Gastroesophageal sphincter (tissue), 4 donors: Measurements from ENCODE around the gene FGFRL1. TPM values are rescaled to one million over a fixed set of nuclear protein-coding genes. Genes with fewer than 3 reads are reported as not detected.
"Not testable (repeated sequence)": the region's sequence is repeated elsewhere in the genome, so short reads cannot be mapped to it uniquely, and the experiment has no call there.

Experiments
- ATAC-seq: fragments of 150-250 bp; one replicate; pipeline ENCODE4 v1.9.1; 2016; ENCODE audit warnings: mild to moderate bottlenecking, moderate library complexity
- H3K27ac ChIP-seq, 4 donors: fragments of 200-600 bp; sonication (generic) in 3 of 4; 1 replicate in 3 of 4; 2 replicates in 1 of 4; pipeline ENCODE4 v1.5.1; 2016 to 2019
- H3K27me3 ChIP-seq: fragments of 200-600 bp; sonication (generic); one replicate; pipeline ENCODE4 v1.5.1; 2019
- H3K36me3 ChIP-seq, 2 donors: fragments of 200-600 bp; sonication (generic); one replicate each; pipeline ENCODE4 v1.5.1; 2019; ENCODE audit warnings: control low read depth in 1 of 2
- H3K4me1 ChIP-seq, 3 donors: fragments of 200-600 bp; sonication (generic); 1 replicate in 2 of 3; 2 replicates in 1 of 3; pipeline ENCODE4 v1.5.1; 2016 to 2019; ENCODE audit warnings: control low read depth in 2 of 3
- H3K4me3 ChIP-seq, 2 donors: fragments of 200-600 bp; sonication (generic); one replicate each; pipeline ENCODE4 v1.5.1; 2019; ENCODE audit warnings: mild to moderate bottlenecking in 1 of 2, moderate library complexity in 1 of 2
- H3K9me3 ChIP-seq, 3 donors: fragments of 200-600 bp; sonication (generic); one replicate each; pipeline ENCODE4 v1.5.1; 2017 to 2019; ENCODE audit warnings: control low read depth in 2 of 3
- CTCF ChIP-seq, 4 experiments: fragments of 200-600 bp in 2 of 4; fragments of 450-650 bp in 2 of 4; sonication (generic) in 1 of 4; IDR thresholded peaks; one replicate each; pipeline ENCODE4 v1.5.1; 2017 to 2019; ENCODE audit warnings: antibody characterized with exemption in 4 of 4, mild to moderate bottlenecking in 2 of 4, moderate library complexity in 2 of 4
- EP300 ChIP-seq: sonication (generic); formaldehyde crosslinking; IDR thresholded peaks from one replicate; pipeline ENCODE4 v1.6.1; 2017; ENCODE audit warnings: antibody characterized with exemption, mild to moderate bottlenecking
- POLR2A ChIP-seq, 2 donors: fragments of 450-650 bp; IDR thresholded peaks; one replicate each; pipeline ENCODE4 v1.6.1; 2017; ENCODE audit warnings: antibody characterized with exemption in 2 of 2, mild to moderate bottlenecking in 2 of 2, moderate library complexity in 1 of 2
- POLR2AphosphoS5 ChIP-seq: sonication (generic); formaldehyde crosslinking; IDR thresholded peaks from one replicate; pipeline ENCODE4 v1.6.1; 2017; ENCODE audit warnings: antibody characterized with exemption
- WGBS, 2 donors: methylation state at CpG; one replicate each; pipeline ENCODE4 v1.1.5; 2018; ENCODE audit warnings: low coverage in 1 of 2; 5-methylcytosine and 5-hydroxymethylcytosine counted together
- total RNA-seq, 4 donors: library from RNA; depleted of rRNA; stranded (reverse); fragments of >200 nt; gene quantifications; one replicate each; pipeline ENCODE4 v1.1.0, GENCODE V29; 2016

The FGFRL1 gene
- total RNA-seq, 4 donors from 2014 or later: 21.9 to 36.8 (median 25.4) TPM

DNA sequence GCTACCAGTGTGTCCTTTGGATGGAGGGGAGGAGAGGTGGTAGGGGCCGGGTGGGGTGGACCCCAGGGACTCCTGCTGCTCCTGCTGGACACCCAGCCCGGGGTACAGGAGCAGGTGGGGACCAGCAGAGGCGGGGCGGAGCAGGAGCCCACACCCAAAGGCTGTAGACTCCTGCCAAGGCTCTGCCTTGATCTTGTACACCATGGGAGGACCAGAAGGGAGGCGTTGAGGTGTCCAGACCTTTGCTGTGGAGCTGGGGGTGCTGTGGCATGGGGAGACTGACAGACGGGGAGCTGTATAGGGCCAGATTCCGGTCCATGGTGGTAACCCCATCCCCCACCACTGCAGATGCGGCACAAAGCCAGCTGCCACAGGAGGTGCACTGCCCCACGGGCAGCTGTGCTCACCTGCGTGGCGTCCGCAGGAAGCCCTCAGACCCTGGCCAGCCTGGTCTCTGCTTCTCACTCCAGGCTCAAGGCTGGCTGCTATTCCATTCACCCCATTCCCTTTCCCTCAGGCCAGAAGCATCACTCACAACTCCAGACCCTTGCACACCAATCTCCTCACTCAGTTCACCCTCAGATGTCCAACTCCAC lies 13.2 kb upstream of the FGFRL1 start:
- Histone ChIP-seq H3K27me3 (peaks cover 72% of the 10 kb centered on the region), H3K27ac (no peak overlapping the region), H3K36me3 (no peaks in the 10 kb centered on the region), H3K9me3 (no peaks in the 10 kb centered on the region), H3K4me3 (no peak overlapping the region), H3K4me1 (peaks cover 0 to 36% (median 24%) of the 10 kb centered on the region in 3 donors)
- WGBS, 2 donors: 40% methylated on average over 2 of the region's 12 CpGs; no CpG with 5 or more reads in 1 of the 2 donors
- ATAC-seq: no peak
- TF ChIP-seq POLR2A (IDR thresholded peaks at IDR 0.05) (no peak), CTCF (IDR thresholded peaks at IDR 0.05) (no peak), EP300 (no peak), POLR2AphosphoS5 (no peak)

DNA sequence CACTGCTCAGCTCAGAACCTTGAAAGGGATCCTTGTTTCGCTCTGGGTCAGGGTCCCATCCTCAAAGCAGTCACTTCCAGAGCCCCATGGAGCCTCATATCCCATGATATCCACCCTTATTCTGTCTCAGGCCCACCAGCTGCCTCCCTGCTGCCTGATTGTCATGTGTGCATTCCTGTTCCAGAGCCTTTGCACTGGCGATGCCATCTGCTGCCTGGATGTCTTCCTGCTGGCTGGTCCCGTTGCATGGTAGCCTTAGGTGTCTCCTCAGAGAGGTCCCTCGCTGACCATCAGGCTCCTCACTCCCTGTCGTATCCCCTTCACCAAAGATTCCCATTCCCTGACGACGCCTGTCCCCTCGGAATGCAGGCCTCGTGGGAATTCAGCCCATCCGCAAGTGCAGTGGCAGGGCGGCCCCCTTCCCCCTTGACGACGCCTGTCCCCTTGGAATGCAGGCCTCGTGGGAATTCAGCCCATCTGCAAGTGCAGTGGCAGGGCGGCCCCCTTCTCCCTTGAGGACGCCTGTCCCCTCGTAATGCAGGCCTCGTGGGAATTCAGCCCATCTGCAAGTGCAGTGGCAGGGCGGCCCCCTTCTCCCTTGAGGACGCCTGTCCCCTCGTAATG lies 12.1 kb upstream of the FGFRL1 start:
- Histone ChIP-seq H3K4me1 (peaks cover 0 to 41% (median 27%) of the 10 kb centered on the region in 3 donors), H3K27me3 (peaks cover 84% of the 10 kb centered on the region)
- H3K9me3 ChIP-seq, H3K27ac ChIP-seq, H3K4me3 ChIP-seq, H3K36me3 ChIP-seq, ATAC-seq: not testable (repeated sequence)
- 50 to 51% methylated on average over 2 to 8 of the region's 21 CpGs for WGBS, 2 donors

DNA sequence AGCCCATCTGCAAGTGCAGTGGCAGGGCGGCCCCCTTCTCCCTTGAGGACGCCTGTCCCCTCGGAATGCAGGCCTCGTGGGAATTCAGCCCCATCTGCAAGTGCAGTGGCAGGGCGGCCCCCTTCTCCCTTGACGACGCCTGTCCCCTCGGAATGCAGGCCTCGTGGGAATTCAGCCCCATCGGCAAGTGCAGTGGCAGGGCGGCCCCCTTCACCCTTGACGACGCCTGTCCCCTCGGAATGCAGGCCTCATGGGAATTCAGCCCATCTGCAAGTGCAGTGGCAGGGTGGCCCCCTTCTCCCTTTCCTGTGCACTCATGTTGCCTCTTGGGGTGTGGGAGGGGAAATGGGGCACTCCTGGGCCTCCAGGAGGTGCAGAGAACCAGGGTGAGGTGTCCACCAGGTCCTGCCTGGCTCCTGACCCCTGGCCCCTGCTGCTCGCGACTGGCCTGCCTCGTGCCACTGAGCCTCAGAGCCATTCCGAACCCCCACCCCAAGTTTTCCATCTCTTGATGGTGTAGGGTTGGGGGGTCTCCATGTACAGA lies 11.5 kb upstream of the FGFRL1 start:
- ATAC-seq: no peak
- TF ChIP-seq POLR2A (IDR thresholded peaks at IDR 0.05): no peak
- TF ChIP-seq EP300: no peak
- TF ChIP-seq POLR2AphosphoS5: no peak
- TF ChIP-seq CTCF (IDR thresholded peaks at IDR 0.05): no peak
- Histone ChIP-seq H3K4me1 (peaks cover 0 to 41% (median 27%) of the 10 kb centered on the region in 3 donors), H3K27ac (no peak overlapping the region), H3K27me3 (peaks cover 90% of the 10 kb centered on the region), H3K9me3 (no peaks in the 10 kb centered on the region), H3K36me3 (no peaks in the 10 kb centered on the region), H3K4me3 (no peak overlapping the region)
- 80% methylated on average over 1 to 4 of the region's 18 CpGs for WGBS, 2 donors

- Histone ChIP-seq H3K36me3 (no peaks in the 10 kb centered on the region), H3K27me3 (peaks cover 98% of the 10 kb centered on the region), H3K9me3 (no peaks in the 10 kb centered on the region), H3K4me3 (no peak overlapping the region), H3K27ac (no peak overlapping the region), H3K4me1 (peaks cover 0 to 41% (median 27%) of the 10 kb centered on the region in 3 donors)
- TF ChIP-seq POLR2A (IDR thresholded peaks at IDR 0.05) (no peak), EP300 (no peak)
- ATAC-seq: no peak
- no CpG with 5 or more reads among the region's 15 CpGs for WGBS, 2 donors
Measured at GRCh38 chr4:1000686-1001260, 10.7 kb upstream of the FGFRL1 start.

DNA sequence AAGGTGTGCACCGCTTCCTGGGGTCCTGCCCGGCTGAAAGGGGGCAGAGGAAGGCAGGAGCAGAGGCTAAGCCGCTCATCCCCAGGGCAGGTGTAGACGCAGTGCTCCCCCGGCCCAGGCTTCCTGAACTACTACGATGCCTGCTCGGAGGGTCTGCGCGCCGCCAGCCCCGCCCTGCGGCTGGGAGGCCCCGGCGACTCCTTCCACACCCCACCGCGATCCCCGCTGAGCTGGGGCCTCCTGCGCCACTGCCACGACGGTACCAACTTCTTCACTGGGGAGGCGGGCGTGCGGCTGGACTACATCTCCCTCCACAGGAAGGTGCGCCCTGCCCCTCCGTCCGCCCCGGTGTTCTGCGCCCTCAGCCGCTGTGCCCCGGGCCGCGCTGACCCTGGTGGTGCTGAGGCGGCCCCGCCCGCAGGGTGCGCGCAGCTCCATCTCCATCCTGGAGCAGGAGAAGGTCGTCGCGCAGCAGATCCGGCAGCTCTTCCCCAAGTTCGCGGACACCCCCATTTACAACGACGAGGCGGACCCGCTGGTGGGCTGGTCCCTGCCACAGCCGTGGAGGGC lies 9.8 kb upstream of the FGFRL1 start:
- Histone ChIP-seq H3K9me3 (no peaks in the 10 kb centered on the region), H3K27ac (no peak overlapping the region), H3K4me3 (peak overlapping the region in 1 of 2 donors; percentile 23), H3K4me1 (peaks cover 0 to 39% (median 27%) of the 10 kb centered on the region in 3 donors), H3K36me3 (no peaks in the 10 kb centered on the region), H3K27me3 (peaks cover 99% of the 10 kb centered on the region)
- no peak for ATAC-seq
- no CpG with 5 or more reads among the region's 48 CpGs for WGBS, 2 donors
- TF ChIP-seq POLR2AphosphoS5: no peak
- no peak for TF ChIP-seq CTCF (IDR thresholded peaks at IDR 0.05)
- TF ChIP-seq POLR2A (IDR thresholded peaks at IDR 0.05): no peak
- TF ChIP-seq EP300: no peak
